Measurements from ENCODE around the gene MIA. TPM values are rescaled to one million over a fixed set of nuclear protein-coding genes. Genes with fewer than 3 reads are reported as not detected.

MIA gene
- total and polyA plus RNA-seq, 2 of the 4 experiments (the other 2 are of a cell fraction): 0.44 TPM; not detected in 1

DNA sequence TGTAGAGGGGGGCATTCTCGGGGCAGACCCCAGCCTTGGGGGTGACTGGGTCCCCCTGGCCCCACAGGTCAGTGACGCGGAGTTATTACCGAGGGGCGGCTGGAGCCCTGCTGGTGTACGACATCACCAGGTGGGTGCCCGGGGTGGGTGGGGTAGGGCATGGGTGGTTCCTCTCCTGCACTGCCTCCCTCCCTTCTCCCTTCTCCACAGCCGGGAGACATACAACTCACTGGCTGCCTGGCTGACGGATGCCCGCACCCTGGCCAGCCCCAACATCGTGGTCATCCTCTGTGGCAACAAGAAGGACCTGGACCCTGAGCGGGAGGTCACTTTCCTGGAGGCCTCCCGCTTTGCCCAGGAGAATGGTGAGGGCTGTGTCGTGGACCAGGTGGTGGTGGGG is 8.4 kb downstream of the MIA start:
- POLR2A ChIA-PET (ENCODE audit: unreplicated experiment): no interaction called here
- Histone ChIP-seq H3K36me3 (ENCODE audit: control insufficient read depth, insufficient read depth, low read length) (peaks cover 7% of the 10 kb centered on the region), H3K4me1 (ENCODE audit: control insufficient read depth, insufficient read depth, low read length) (peaks cover 3% of the 10 kb centered on the region; the same call in 1 of the 2 replicates), H3K27me3 (ENCODE audit: control insufficient read depth, insufficient read depth, low read length) (no peaks in the 10 kb centered on the region), H2AK5ac (ENCODE audit: low read depth, low read length) (no peak overlapping the region), H3K9me3 (ENCODE audit: control insufficient read depth, insufficient read depth, low read length) (no peaks in the 10 kb centered on the region), H3K23ac (ENCODE audit: low read depth, low read length) (no peak overlapping the region), H2BK5ac (ENCODE audit: low read depth, low read length, poor library complexity, severe bottlenecking) (no peak overlapping the region), H3K9me1 (ENCODE audit: insufficient read depth, low read length) (peaks cover 7% of the 10 kb centered on the region), H3K4me2 (ENCODE audit: low read depth, low read length) (no peak overlapping the region), H3K18ac (ENCODE audit: low read depth, low read length) (no peak overlapping the region), H3K27ac (ENCODE audit: insufficient read depth, low read length) (no peak overlapping the region), H2BK20ac (ENCODE audit: low read depth, low read length) (no peak overlapping the region), H2AFZ (replicated peaks; ENCODE audit: low read length, poor library complexity) (no peak overlapping the region), H3K56ac (ENCODE audit: extremely low read depth, insufficient read depth, low read length) (no peak overlapping the region), H3K79me1 (ENCODE audit: low read depth in 1 of 2, low read length in 2 of 2) (peaks cover 8 to 17% of the 10 kb centered on the region in 2 experiments; a peak in 3 of 4 replicates), H4K5ac (ENCODE audit: low read depth, low read length) (no peak overlapping the region), H3K4me3 (ENCODE audit: insufficient read depth, low read depth, low read length) (no peak overlapping the region), H2BK15ac (ENCODE audit: low read depth, low read length) (no peak overlapping the region), H2AK9ac (replicated peaks; ENCODE audit: low read depth, low read length, poor library complexity) (peak overlapping the region; percentile 21), H3K9ac (ENCODE audit: low read depth, low read length) (no peak overlapping the region), H4K91ac (ENCODE audit: insufficient read depth, low read depth, low read length) (no peak overlapping the region), H2BK120ac (ENCODE audit: low read depth, low read length) (no peak overlapping the region), H4K20me1 (ENCODE audit: insufficient read depth, low read length) (peaks cover 5% of the 10 kb centered on the region; the same call in 1 of the 2 replicates), H4K8ac (ENCODE audit: low read depth in 2 of 2, low read length in 2 of 2) (no peak overlapping the region), H3K14ac (replicated peaks; ENCODE audit: low read depth, low read length) (no peak overlapping the region), H3K4ac (ENCODE audit: low read depth, low read length) (no peak overlapping the region)
- 86% methylated on average over 2 of the region's 14 CpGs; no CpG with 5 or more reads in 1 of the 2 experiments for WGBS, 2 experiments (ENCODE audit: extremely low coverage in 2 of 2, insufficient read length in 1 of 2)
- DNase-seq: no peak
- intact Hi-C loops (cut with micrococcal nuclease): no loop called here
- in situ Hi-C loops (cut with MboI; ENCODE audit: low sequenced_read_pairs): no loop called here
- dilution Hi-C loops (cut with HindIII; ENCODE audit: low sequenced_read_pairs, unreplicated experiment): no loop called here
- TF ChIP-seq MXI1 (IDR thresholded peaks at IDR 0.05; ENCODE audit: borderline replicate concordance, low read depth, low read length): no peak
- no peak for TF ChIP-seq RFX5 (IDR thresholded peaks at IDR 0.05; ENCODE audit: low read depth, low read length)
- no peak for TF ChIP-seq SMC3 (IDR thresholded peaks at IDR 0.05; ENCODE audit: low read depth, low read length)
- TF ChIP-seq, protein P1, sequence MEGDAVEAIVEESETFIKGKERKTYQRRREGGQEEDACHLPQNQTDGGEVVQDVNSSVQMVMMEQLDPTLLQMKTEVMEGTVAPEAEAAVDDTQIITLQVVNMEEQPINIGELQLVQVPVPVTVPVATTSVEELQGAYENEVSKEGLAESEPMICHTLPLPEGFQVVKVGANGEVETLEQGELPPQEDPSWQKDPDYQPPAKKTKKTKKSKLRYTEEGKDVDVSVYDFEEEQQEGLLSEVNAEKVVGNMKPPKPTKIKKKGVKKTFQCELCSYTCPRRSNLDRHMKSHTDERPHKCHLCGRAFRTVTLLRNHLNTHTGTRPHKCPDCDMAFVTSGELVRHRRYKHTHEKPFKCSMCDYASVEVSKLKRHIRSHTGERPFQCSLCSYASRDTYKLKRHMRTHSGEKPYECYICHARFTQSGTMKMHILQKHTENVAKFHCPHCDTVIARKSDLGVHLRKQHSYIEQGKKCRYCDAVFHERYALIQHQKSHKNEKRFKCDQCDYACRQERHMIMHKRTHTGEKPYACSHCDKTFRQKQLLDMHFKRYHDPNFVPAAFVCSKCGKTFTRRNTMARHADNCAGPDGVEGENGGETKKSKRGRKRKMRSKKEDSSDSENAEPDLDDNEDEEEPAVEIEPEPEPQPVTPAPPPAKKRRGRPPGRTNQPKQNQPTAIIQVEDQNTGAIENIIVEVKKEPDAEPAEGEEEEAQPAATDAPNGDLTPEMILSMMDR (conservative IDR thresholded peaks at IDR 0.05; ENCODE audit: low read depth, low read length): no peak
- no peak for TF ChIP-seq MAZ (IDR thresholded peaks at IDR 0.05; ENCODE audit: borderline replicate concordance, low read depth, low read length)
- no peak for TF ChIP-seq MAFK (IDR thresholded peaks at IDR 0.05; ENCODE audit: low read depth, low read length)
- TF ChIP-seq RCOR1 (IDR thresholded peaks at IDR 0.05; ENCODE audit: insufficient replicate concordance, low read length): no peak
- no peak for TF ChIP-seq NFE2L2 (IDR thresholded peaks at IDR 0.05; ENCODE audit: low read depth, low read length)
- no peak for TF ChIP-seq CHD1 (IDR thresholded peaks at IDR 0.05; ENCODE audit: low read depth, low read length)
- TF ChIP-seq FOS (IDR thresholded peaks at IDR 0.05; ENCODE audit: low read depth, low read length): no peak
- no peak for TF ChIP-seq BHLHE40 (IDR thresholded peaks at IDR 0.05; ENCODE audit: low read depth, low read length)
- no peak for TF ChIP-seq RAD21 (IDR thresholded peaks at IDR 0.05; ENCODE audit: low read length)
- TF ChIP-seq, protein P2, sequence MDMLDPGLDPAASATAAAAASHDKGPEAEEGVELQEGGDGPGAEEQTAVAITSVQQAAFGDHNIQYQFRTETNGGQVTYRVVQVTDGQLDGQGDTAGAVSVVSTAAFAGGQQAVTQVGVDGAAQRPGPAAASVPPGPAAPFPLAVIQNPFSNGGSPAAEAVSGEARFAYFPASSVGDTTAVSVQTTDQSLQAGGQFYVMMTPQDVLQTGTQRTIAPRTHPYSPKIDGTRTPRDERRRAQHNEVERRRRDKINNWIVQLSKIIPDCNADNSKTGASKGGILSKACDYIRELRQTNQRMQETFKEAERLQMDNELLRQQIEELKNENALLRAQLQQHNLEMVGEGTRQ (IDR thresholded peaks at IDR 0.05; ENCODE audit: low read depth, low read length): no peak
- ATAC-seq (ENCODE audit: low read depth): no peak
- CTCF ChIA-PET: no interaction called here
- BruUV-seq (replicated peaks): no TSS peak
